GM19035 (cell line): ENCODE measurements around the gene CELSR2.
"Not testable (repeated sequence)": the region's sequence is repeated elsewhere in the genome, so short reads cannot be mapped to it uniquely, and the experiment has no call there.

Source experiments
- ATAC-seq: cut with Tn5 transposase; IDR thresholded peaks from one replicate; pipeline ENCODE4 v1.9.1; 2021; ENCODE audit not compliant: unreplicated experiment

CELSR2 gene

GRCh38 chr1:109300650-109301151 lies 51.4 kb downstream of the CELSR2 start:
- no peak for ATAC-seq

DNA sequence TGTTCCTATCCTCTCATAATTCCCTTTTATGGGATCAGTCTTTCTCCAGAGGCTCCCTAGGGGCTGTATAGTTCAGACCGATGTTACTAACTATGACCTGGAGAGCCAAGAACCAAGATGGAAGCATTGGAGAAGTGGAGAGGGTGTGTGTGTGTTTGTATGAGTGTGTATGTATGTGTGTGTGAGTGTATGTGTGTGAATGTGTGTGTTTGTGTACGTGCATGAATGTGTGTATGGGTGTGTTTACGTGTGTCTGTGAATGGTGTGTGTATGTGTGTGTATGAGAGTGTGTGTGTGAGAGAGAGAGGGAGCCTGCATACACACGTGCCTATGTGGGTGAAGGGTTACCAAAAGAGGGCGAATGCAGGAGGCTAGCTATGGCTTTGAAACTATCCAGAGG lies 52.5 kb downstream of the CELSR2 start:
- ATAC-seq: no peak

DNA sequence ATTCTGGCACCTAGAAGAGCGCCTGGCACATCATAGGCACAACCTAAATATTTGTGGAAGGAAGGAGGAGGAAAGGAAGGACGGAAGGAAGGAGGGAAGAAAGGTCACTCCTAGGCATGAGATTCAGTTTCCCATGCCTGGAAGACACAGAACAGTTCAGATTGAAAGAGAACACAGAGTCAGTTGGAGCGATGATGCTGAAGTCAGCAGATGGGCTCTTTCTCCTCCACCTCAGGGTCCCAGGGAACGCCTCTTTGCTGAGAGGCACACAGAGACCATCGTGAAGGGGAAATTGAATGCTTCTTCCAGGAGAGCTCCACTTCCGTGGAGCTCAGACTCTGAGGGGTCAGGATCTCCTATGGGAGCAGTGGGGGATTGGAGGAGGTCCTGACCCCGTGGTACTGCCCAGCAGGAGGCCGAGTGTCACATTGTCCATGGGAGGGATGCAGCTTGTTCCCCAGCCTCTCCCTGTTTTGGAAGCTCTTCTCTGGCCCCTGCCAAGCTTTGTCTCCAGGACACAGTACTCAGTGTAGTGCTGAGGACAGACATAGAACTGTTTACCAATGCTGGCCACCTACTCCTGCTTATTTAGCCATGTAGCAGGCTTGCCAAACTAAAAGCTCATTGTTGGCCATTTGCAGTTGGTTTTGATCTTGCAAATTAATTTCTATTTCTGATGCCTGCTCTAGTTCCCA lies 55.0 kb downstream of the CELSR2 start:
- no peak for ATAC-seq

GRCh38 chr1:109305991-109306390 lies 56.7 kb downstream of the CELSR2 start:
- ATAC-seq: not testable (repeated sequence)

GRCh38 chr1:109306832-109307273 lies 57.5 kb downstream of the CELSR2 start, which contains the start of gene MYBPHL:
Gene MYBPHL, minus strand, starts transcription at chr1:109307011. Its CDS starts 20 bp downstream, at chr1:109306991.
- no peak for ATAC-seq

DNA sequence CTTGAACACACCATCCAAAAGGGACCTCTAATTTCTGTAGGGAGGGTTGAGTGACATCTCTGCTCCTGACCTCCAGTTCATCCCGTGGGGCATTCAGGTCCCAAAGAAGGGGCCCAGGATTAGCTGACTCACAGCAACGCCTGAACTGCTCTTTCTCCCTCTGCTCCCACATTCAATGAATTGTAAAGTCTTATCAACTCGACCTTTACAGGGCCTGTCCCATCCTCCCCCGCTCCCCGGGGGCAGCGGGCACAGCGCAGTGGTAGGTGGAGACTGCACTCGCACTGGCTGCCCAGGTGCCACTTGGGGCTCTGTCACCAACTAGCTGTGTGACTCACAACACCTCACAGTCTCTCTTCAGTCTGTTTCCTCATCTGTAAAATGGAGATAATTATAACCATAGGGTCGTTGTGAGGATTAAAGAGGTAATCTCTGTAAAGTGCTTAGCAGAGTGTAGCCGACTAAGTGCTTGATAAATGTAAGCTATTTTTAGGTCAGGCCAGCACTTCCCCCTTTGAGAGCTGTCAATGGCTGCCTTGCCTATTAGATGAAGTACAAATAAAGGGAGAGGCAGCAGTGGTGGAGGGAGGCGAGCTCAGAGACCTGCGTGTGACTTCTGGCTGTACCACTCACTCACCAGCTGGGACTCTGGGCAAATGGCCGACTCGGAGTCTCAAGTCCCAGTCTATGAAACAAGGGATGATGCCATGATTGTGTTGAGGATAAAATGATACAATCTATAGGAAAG lies 58.1 kb downstream of the CELSR2 start:
- no peak for ATAC-seq

DNA sequence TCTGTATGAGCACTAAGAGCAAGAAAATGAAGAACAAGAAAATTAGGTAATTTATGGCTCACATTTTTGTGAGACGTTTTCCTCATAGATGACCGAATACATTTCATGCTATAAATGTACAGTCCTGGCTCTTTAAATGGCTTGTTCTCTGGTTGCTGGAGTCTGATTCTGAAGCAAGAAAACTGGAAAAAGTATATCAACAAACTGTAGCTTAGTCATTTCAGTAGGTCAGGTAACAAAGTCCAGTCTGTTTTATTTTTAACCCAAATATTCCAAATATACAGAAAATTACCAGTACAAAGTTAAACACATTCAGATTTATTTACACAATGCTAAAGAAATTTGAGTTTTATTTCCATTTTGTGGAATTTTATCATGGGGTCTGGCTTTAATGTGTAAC lies 60.0 kb downstream of the CELSR2 start:
- ATAC-seq: no peak

DNA sequence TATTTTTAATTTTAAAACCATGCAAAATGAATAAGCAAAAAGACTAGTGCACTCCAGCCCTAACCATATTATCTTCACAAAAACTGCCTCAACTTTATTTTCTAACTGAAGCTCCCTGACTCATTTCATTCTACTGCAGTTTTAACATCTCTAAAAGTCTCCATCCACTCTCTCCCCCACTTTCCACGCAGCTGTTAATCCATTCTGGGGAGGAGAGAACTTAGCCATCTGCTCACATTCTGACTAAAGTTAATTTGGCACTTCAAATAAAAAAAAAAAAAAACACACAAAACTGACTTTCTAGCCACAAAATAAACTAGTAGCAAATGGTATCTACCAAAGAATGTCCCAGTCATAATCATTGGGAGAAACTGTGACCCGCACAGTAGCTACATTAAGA lies 62.9 kb downstream of the CELSR2 start:
- no peak for ATAC-seq

GRCh38 chr1:109312978-109313775 lies 63.8 kb downstream of the CELSR2 start:
- no peak for ATAC-seq

GRCh38 chr1:109314795-109315194 lies 65.5 kb downstream of the CELSR2 start:
- no peak for ATAC-seq

DNA sequence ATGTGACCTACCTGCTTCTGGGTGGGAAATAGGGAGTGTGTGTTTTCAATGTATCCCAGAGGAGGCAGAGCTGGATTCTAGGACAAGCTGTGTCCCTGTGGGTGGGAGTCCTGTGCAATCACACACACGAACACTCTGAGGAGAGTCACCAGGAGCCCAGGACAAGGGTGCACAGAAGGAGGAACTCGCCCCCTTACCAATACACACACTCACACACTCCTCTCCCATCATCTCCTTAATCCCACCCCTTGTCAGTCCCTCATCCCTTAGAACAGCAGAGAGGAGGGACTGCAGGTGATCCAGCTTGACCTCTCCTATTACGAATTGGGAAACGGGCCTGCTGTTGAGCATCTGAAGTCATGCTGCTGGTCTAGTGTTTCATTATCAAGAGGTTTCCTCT lies 65.9 kb downstream of the CELSR2 start:
- ATAC-seq: no peak

GRCh38 chr1:109316506-109316905 lies 67.2 kb downstream of the CELSR2 start:
- ATAC-seq: no peak

GRCh38 chr1:109319114-109319513 lies 69.8 kb downstream of the CELSR2 start:
- no peak for ATAC-seq

DNA sequence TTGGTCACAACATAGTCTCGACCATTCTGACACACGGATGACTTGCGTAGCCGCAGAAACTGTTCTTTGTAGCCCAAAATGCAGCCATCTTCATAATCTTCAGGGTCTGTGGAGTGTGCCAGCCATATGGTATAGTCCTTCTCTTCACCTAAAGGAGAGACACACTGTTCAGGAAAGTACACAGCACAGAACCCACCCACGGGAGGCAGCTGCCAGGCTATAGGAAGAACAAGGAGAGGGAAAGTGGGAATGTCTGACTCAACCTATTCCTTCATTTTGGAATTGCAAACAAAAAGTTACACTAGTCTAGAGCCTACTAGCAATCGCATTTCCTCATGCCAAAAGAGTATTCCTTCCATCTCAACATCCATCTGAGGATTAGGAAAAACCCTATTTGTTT lies 73.6 kb downstream of the CELSR2 start:
- ATAC-seq: no peak
